D341Med (cell line): Measurements from ENCODE around the gene APOO.

Experiments
- DNase-seq: peaks from one replicate; pipeline ENCODE4 v3.0.0; 2012; ENCODE audit warnings: low spot score

Gene APOO

GRCh38 chrX:23817979-23818336, 89.8 kb downstream of the APOO start:
- no peak for DNase-seq

GRCh38 chrX:23816179-23816578, 91.6 kb downstream of the APOO start:
- DNase-seq: no peak

- DNase-seq: no peak
Measured at GRCh38 chrX:23815376-23815775, 92.4 kb downstream of the APOO start.

GRCh38 chrX:23813808-23814207, 93.9 kb downstream of the APOO start:
- DNase-seq: no peak

- DNase-seq: no peak
Measured at GRCh38 chrX:23811656-23812055, 96.1 kb downstream of the APOO start.

- DNase-seq: no peak
Measured at GRCh38 chrX:23811108-23811651, 96.6 kb downstream of the APOO start.

GRCh38 chrX:23810279-23810678, 97.5 kb downstream of the APOO start:
- DNase-seq: no peak

- DNase-seq: no peak
Measured at GRCh38 chrX:23805389-23805788, 102.3 kb downstream of the APOO start.

GRCh38 chrX:23804578-23804977, 103.2 kb downstream of the APOO start:
- DNase-seq: no peak

GRCh38 chrX:23803931-23804381, 103.8 kb downstream of the APOO start:
- no peak for DNase-seq

- no peak for DNase-seq
Measured at GRCh38 chrX:23802431-23802830, 105.3 kb downstream of the APOO start.

- no peak for DNase-seq
Measured at GRCh38 chrX:23799469-23800065, 108.2 kb downstream of the APOO start.

GRCh38 chrX:23797371-23798128, 110.2 kb downstream of the APOO start:
- no peak for DNase-seq

GRCh38 chrX:23795221-23795620, 112.5 kb downstream of the APOO start:
- DNase-seq: no peak

- no peak for DNase-seq
Measured at GRCh38 chrX:23792861-23793553, 114.7 kb downstream of the APOO start.

- DNase-seq: no peak
Measured at GRCh38 chrX:23790155-23790497, 117.6 kb downstream of the APOO start.

- DNase-seq: no peak
Measured at GRCh38 chrX:23789386-23790154, 118.2 kb downstream of the APOO start.

GRCh38 chrX:23788946-23789345, 118.8 kb downstream of the APOO start:
- DNase-seq: no peak

GRCh38 chrX:23788521-23788920, 119.2 kb downstream of the APOO start:
- no peak for DNase-seq

GRCh38 chrX:23787745-23788118, 120.0 kb downstream of the APOO start:
- no peak for DNase-seq

- no peak for DNase-seq
Measured at GRCh38 chrX:23786268-23786815, 121.4 kb downstream of the APOO start.

GRCh38 chrX:23785580-23785979, 122.2 kb downstream of the APOO start:
- no peak for DNase-seq
